ENCODE data around the gene HTRA1. TPM values are rescaled to one million over a fixed set of nuclear protein-coding genes. Genes with fewer than 3 reads are reported as not detected.

Gene HTRA1
- total and polyA plus RNA-seq, 10 of the 15 experiments (the other 5 are each of a cell fraction or from before 2014, with no cell fraction given), result 0.13 TPM; not detected in 9

- H3K36me3 ChIP-seq (ENCODE audit: control insufficient read depth in 2 of 2, insufficient read depth in 2 of 2, low read length in 1 of 2), result no peaks in the 10 kb centered on the region
- ChIA-PET RAD21 (ENCODE audit: unreplicated experiment) (no interaction called here), CTCF (interaction anchor here (4.2 kb wide), 1 partner anchor 128 kb away, joined by 14 read pairs; no protein-coding TSS in a partner anchor), POLR2A (no interaction called here), SMC1A (ENCODE audit: uncharacterized antibody, unreplicated experiment) (no interaction called here)
- H3K4me1 ChIP-seq (ENCODE audit: control insufficient read depth, insufficient read depth, low read length), result no peaks in the 10 kb centered on the region
- no peaks in the 10 kb centered on the region for H3K79me2 ChIP-seq (ENCODE audit: control insufficient read depth, insufficient read depth, low read length)
- intact Hi-C loops (cut with micrococcal nuclease; ENCODE audit: unreplicated experiment) (no loop called here), in situ Hi-C loops (cut with MboI) (loop anchor here (5.0 kb wide), 1 partner anchor 80 kb away; no protein-coding TSS in a partner anchor)
- no peak overlapping the region for H3K4me3 ChIP-seq
- no peak overlapping the region for H3K9ac ChIP-seq (ENCODE audit: control insufficient read depth, insufficient read depth, low read length)
- H3K27ac ChIP-seq (ENCODE audit: control insufficient read depth, insufficient read depth), result no peak overlapping the region
- no peak overlapping the region for H3K4me2 ChIP-seq (ENCODE audit: control insufficient read depth, insufficient read depth)
- H3K9me3 ChIP-seq (replicated peaks; ENCODE audit: control insufficient read depth, insufficient read depth, low read length), result no peaks in the 10 kb centered on the region
- no peaks in the 10 kb centered on the region for H4K20me1 ChIP-seq (ENCODE audit: control insufficient read depth, insufficient read depth)
- no peaks in the 10 kb centered on the region for H3K27me3 ChIP-seq (replicated peaks in 1 of 2; ENCODE audit: control insufficient read depth in 2 of 2, insufficient read depth in 2 of 2, low read length in 1 of 2)
- TF ChIP-seq SPI1 (IDR thresholded peaks at IDR 0.05; ENCODE audit: borderline replicate concordance, insufficient read depth, low read depth, low read length), result no peak
- no peak for TF ChIP-seq EZH2 (IDR thresholded peaks at IDR 0.05; ENCODE audit: borderline replicate concordance, control insufficient read depth, low read depth, low read length)
- no peak for TF ChIP-seq MEF2B (IDR thresholded peaks at IDR 0.05; ENCODE audit: partially characterized antibody, poor library complexity, severe bottlenecking)
- TF ChIP-seq SIX5 (IDR thresholded peaks at IDR 0.05; ENCODE audit: low read depth, low read length, severe bottlenecking), result no peak
- TF ChIP-seq NFIC (IDR thresholded peaks at IDR 0.05; ENCODE audit: low read depth, low read length), result no peak
- TF ChIP-seq RCOR1 (conservative IDR thresholded peaks at IDR 0.05; ENCODE audit: low read depth, low read length), result no peak
- no peak for TF ChIP-seq ZSCAN29 (IDR thresholded peaks at IDR 0.05)
- no peak for TF ChIP-seq MYB (IDR thresholded peaks at IDR 0.05; ENCODE audit: borderline replicate concordance, low read depth, low read length)
- TF ChIP-seq SMARCA5 (IDR thresholded peaks at IDR 0.05), result no peak
- no peak for TF ChIP-seq TCF7 (IDR thresholded peaks at IDR 0.05; ENCODE audit: borderline replicate concordance)
- no peak for TF ChIP-seq USF2 (IDR thresholded peaks at IDR 0.05; ENCODE audit: borderline replicate concordance, low read depth, low read length)
- TF ChIP-seq ETV6 (conservative IDR thresholded peaks at IDR 0.05 in 1 of 2, IDR thresholded peaks at IDR 0.05 in 1 of 2; ENCODE audit: borderline replicate concordance in 1 of 2, low read depth in 1 of 2), result no peak
- no peak for TF ChIP-seq EP300 (IDR thresholded peaks at IDR 0.05; ENCODE audit: borderline replicate concordance in 1 of 2, control insufficient read depth in 1 of 2, low read depth in 2 of 2, low read length in 2 of 2)
- TF ChIP-seq ZNF274 (IDR thresholded peaks at IDR 0.05; ENCODE audit: insufficient read depth, insufficient read length), result no peak
- TF ChIP-seq ZZZ3 (IDR thresholded peaks at IDR 0.05; ENCODE audit: control insufficient read depth, insufficient read length, low read depth), result no peak
- TF ChIP-seq FOXM1 (IDR thresholded peaks at IDR 0.05; ENCODE audit: low read depth, low read length), result no peak
- no peak for TF ChIP-seq CBX3 (IDR thresholded peaks at IDR 0.05; ENCODE audit: borderline replicate concordance, low read depth)
- no peak for TF ChIP-seq IRF5 (IDR thresholded peaks at IDR 0.05; ENCODE audit: borderline replicate concordance)
- no peak for TF ChIP-seq TCF3 (IDR thresholded peaks at IDR 0.05; ENCODE audit: borderline replicate concordance, insufficient read depth, low read depth, low read length)
- 65% methylated on average over 6 of the region's 6 CpGs for WGBS (ENCODE audit: insufficient coverage, insufficient replicate concordance, low lambda C conversion rate, missing lambda C conversion rate)
- H2AFZ ChIP-seq (ENCODE audit: control insufficient read depth, low read depth, low read length), result no peak overlapping the region
- BruUV-seq (replicated peaks), result no TSS peak
- no peak for FAIRE-seq
- ATAC-seq, result no peak
- DNase-seq (ENCODE audit: low read depth, low spot score), result no peak
These were observed 34.5 kb upstream of the HTRA1 start for GRCh38 chr10:122426829-122427228.

Data from GM12878 (cell line).